KMS-11 (cell line): ENCODE measurements around the gene ASPA.

Experiments used
- H2AFZ ChIP-seq: fragments of 200-600 bp; sonication (generic); 2 replicates; pipeline ENCODE4 v1.6.1; 2016; ENCODE audit warnings: antibody characterized with exemption, mixed run types, low read depth
- H3K27ac ChIP-seq: fragments of 200-600 bp; sonication (generic); 2 replicates; pipeline ENCODE4 v1.6.1; 2016; ENCODE audit warnings: mild to moderate bottlenecking, mixed run types
- H3K27me3 ChIP-seq: fragments of 200-600 bp; sonication (generic); 2 replicates; pipeline ENCODE4 v1.6.1; 2017; ENCODE audit warnings: mild to moderate bottlenecking, low read depth, mixed run types, moderate library complexity; ENCODE audit not compliant: insufficient read depth
- H3K36me3 ChIP-seq: fragments of 200-600 bp; sonication (generic); 2 replicates; pipeline ENCODE4 v1.6.1; 2017; ENCODE audit warnings: mild to moderate bottlenecking, mixed run types; ENCODE audit not compliant: insufficient read depth
- H3K4me1 ChIP-seq: fragments of 200-600 bp; sonication (generic); 2 replicates; pipeline ENCODE4 v1.6.1; 2016; ENCODE audit warnings: mild to moderate bottlenecking, low read depth, mixed run types; ENCODE audit not compliant: poor library complexity, severe bottlenecking
- H3K4me2 ChIP-seq: fragments of 200-600 bp; sonication (generic); 2 replicates; pipeline ENCODE4 v1.7.0; 2016; ENCODE audit warnings: mild to moderate bottlenecking, mixed run types
- H3K4me3 ChIP-seq: fragments of 200-600 bp; sonication (generic); IDR thresholded peaks from 2 replicates; pipeline ENCODE4 v1.6.1; 2017; ENCODE audit warnings: low read depth, low read length, mixed read lengths; ENCODE audit not compliant: insufficient read depth
- H3K79me2 ChIP-seq: fragments of 200-600 bp; sonication (generic); 2 replicates; pipeline ENCODE4 v1.6.1; 2016; ENCODE audit warnings: low read depth, mixed run types; ENCODE audit not compliant: insufficient read depth
- H3K9ac ChIP-seq: fragments of 200-600 bp; sonication (generic); 2 replicates; pipeline ENCODE4 v1.6.1; 2016; ENCODE audit warnings: mild to moderate bottlenecking, mixed run types
- H4K20me1 ChIP-seq: fragments of 200-600 bp; sonication (generic); 2 replicates; pipeline ENCODE4 v1.6.1; 2016; ENCODE audit warnings: mild to moderate bottlenecking, mixed run types; ENCODE audit not compliant: insufficient read depth
- CTCF ChIP-seq: fragments of 200-600 bp; sonication (generic); conservative IDR thresholded peaks from 2 replicates; pipeline ENCODE4 v1.6.1; 2017; ENCODE audit warnings: low read depth, mild to moderate bottlenecking, antibody characterized with exemption, low read length, moderate library complexity, mixed read lengths

The ASPA gene

GRCh38 chr17:3526491-3526890 is 50.7 kb downstream of the ASPA start:
- H3K9ac ChIP-seq: no peak overlapping the region
- H3K4me1 ChIP-seq: no peaks in the 10 kb centered on the region
- no peaks in the 10 kb centered on the region for H4K20me1 ChIP-seq
- H3K27me3 ChIP-seq: no peaks in the 10 kb centered on the region
- H3K36me3 ChIP-seq: no peaks in the 10 kb centered on the region
- no peak overlapping the region for H3K4me3 ChIP-seq
- no peak overlapping the region for H3K4me2 ChIP-seq
- no peak for TF ChIP-seq CTCF
- no peak overlapping the region for H2AFZ ChIP-seq
- no peak overlapping the region for H3K27ac ChIP-seq
- H3K79me2 ChIP-seq: no peaks in the 10 kb centered on the region

GRCh38 chr17:3526971-3527370 is 51.2 kb downstream of the ASPA start:
- Histone ChIP-seq H3K4me3 (no peak overlapping the region), H3K4me2 (no peak overlapping the region), H3K79me2 (no peaks in the 10 kb centered on the region), H3K27me3 (no peaks in the 10 kb centered on the region), H3K27ac (no peak overlapping the region), H3K4me1 (no peaks in the 10 kb centered on the region), H3K9ac (no peak overlapping the region), H4K20me1 (no peaks in the 10 kb centered on the region), H3K36me3 (no peaks in the 10 kb centered on the region), H2AFZ (no peak overlapping the region)
- TF ChIP-seq CTCF: no peak

GRCh38 chr17:3527468-3527867 is 51.7 kb downstream of the ASPA start:
- TF ChIP-seq CTCF: no peak
- H3K9ac ChIP-seq: no peak overlapping the region
- no peaks in the 10 kb centered on the region for H3K36me3 ChIP-seq
- H2AFZ ChIP-seq: no peak overlapping the region
- no peak overlapping the region for H3K27ac ChIP-seq
- H3K4me2 ChIP-seq: no peak overlapping the region
- H3K27me3 ChIP-seq: no peaks in the 10 kb centered on the region
- H3K4me3 ChIP-seq: no peak overlapping the region
- no peaks in the 10 kb centered on the region for H3K79me2 ChIP-seq
- no peaks in the 10 kb centered on the region for H3K4me1 ChIP-seq
- H4K20me1 ChIP-seq: no peaks in the 10 kb centered on the region

- Histone ChIP-seq H3K27me3 (no peaks in the 10 kb centered on the region), H3K9ac (no peak overlapping the region), H3K27ac (no peak overlapping the region), H4K20me1 (no peaks in the 10 kb centered on the region), H3K4me1 (no peaks in the 10 kb centered on the region), H3K4me2 (no peak overlapping the region), H3K36me3 (no peaks in the 10 kb centered on the region), H3K79me2 (no peaks in the 10 kb centered on the region), H2AFZ (no peak overlapping the region), H3K4me3 (no peak overlapping the region)
- TF ChIP-seq CTCF: no peak
These were observed 52.1 kb downstream of the ASPA start for GRCh38 chr17:3527896-3528295.
